HepG2 (cell line): ENCODE data around the gene NCAPD2. TPM values are rescaled to one million over a fixed set of nuclear protein-coding genes. Genes with fewer than 3 reads are reported as not detected.
A peak's percentile ranks its signal among the peaks of the same experiment; 100 is the strongest.

ENCODE experiments used
- ATAC-seq: fragments of 200-7000 bp; cut with Tn5 transposase; 3 replicates; pipeline ENCODE4 v1.9.1; 2020; ENCODE audit warnings: mild to moderate bottlenecking, moderate library complexity
- BruUV-seq: library from RNA; stranded (reverse); fragments of 400-500 nt; replicated peaks from 2 replicates; lab custom pipeline; 2021; lab: Mats Ljungman, UMichigan
- CTCF ChIA-PET: fragments of 300-600 bp; formaldehyde crosslinking; extraction: SDS; loops from one replicate; lab custom pipeline; 2021; ENCODE audit warnings: low total read pairs, inconsistent platforms, low intra/inter-chr PET ratio; lab: Yijun Ruan, JAX
- POLR2A ChIA-PET: fragments of 350-600 bp; sonication (Branson Sonifier 250); formaldehyde crosslinking; loops from one replicate; lab custom pipeline; 2020; ENCODE audit warnings: antibody characterized with exemption, inconsistent platforms; lab: Yijun Ruan, JAX
- DNase-seq: peaks from one replicate; pipeline ENCODE4 v3.0.0-alpha.2; 2015; ENCODE audit warnings: low spot score
- FAIRE-seq: peaks from 3 replicates; lab custom pipeline; 2011; peaks lifted over from hg19 to GRCh38; lab: Jason Lieb, UNC
- H2AFZ ChIP-seq: one replicate; pipeline ENCODE4 v1.6.1; 2011; ENCODE audit warnings: low read length, inconsistent platforms
- H3K27ac ChIP-seq: fragments of 300-600 bp; 3 replicates; pipeline ENCODE4 v1.8.0; 2011; ENCODE audit warnings: mixed run types, mild to moderate bottlenecking, mixed read lengths, low read length, inconsistent platforms; ENCODE audit not compliant: insufficient read depth; ENCODE audit errors: extremely low read length
- H3K27me3 ChIP-seq, 2 experiments: fragments of 200-600 bp in 1 of 2; 2 replicates in 1 of 2; 3 replicates in 1 of 2; pipeline versions ENCODE4 v1.6.0 to v1.8.0; 2011; ENCODE audit warnings: low read length in 2 of 2, mild to moderate bottlenecking in 2 of 2, moderate library complexity in 2 of 2, inconsistent platforms in 1 of 2; ENCODE audit not compliant: insufficient read depth in 2 of 2, control insufficient read depth in 1 of 2
- H3K36me3 ChIP-seq, 2 experiments: fragments of 200-600 bp in 1 of 2; replicated peaks in 1 of 2; 2 replicates in 1 of 2; 3 replicates in 1 of 2; pipeline versions ENCODE4 v1.5.1 to v1.8.0; 2011; ENCODE audit warnings: low read length in 2 of 2, inconsistent platforms in 1 of 2; ENCODE audit not compliant: insufficient read depth in 2 of 2, control insufficient read depth in 1 of 2
- H3K4me1 ChIP-seq: 2 replicates; pipeline ENCODE4 v1.5.1; 2012; ENCODE audit warnings: low read length, inconsistent platforms; ENCODE audit not compliant: insufficient read depth
- H3K4me2 ChIP-seq: 2 replicates; pipeline ENCODE4 v1.6.0; 2011; ENCODE audit warnings: low read depth, low read length, inconsistent platforms
- H3K4me3 ChIP-seq, 3 experiments: fragments of 200-600 bp in 1 of 3; sonication (generic), shearing (Covaris generic) in 1 of 3; replicated peaks in 1 of 3; 2 replicates each; pipeline ENCODE4 v1.5.1; 2011 to 2016; ENCODE audit warnings: low read length in 3 of 3, inconsistent platforms in 2 of 3, low read depth in 2 of 3, mild to moderate bottlenecking in 2 of 3, control low read depth in 1 of 3, mixed read lengths in 1 of 3; ENCODE audit not compliant: insufficient read depth in 1 of 3
- H3K79me2 ChIP-seq: one replicate; pipeline ENCODE4 v1.6.1; 2011; ENCODE audit warnings: low read length, inconsistent platforms; ENCODE audit not compliant: insufficient read depth
- H3K9ac ChIP-seq: 2 replicates; pipeline ENCODE4 v1.6.0; 2011; ENCODE audit warnings: mild to moderate bottlenecking, low read depth, low read length, inconsistent platforms; ENCODE audit not compliant: insufficient read depth
- H3K9me3 ChIP-seq: 2 replicates; pipeline ENCODE4 v1.5.1; 2012; ENCODE audit warnings: mild to moderate bottlenecking, low read length
- H4K20me1 ChIP-seq: 2 replicates; pipeline ENCODE4 v1.6.0; 2011; ENCODE audit warnings: inconsistent platforms, mild to moderate bottlenecking, low read length, moderate library complexity; ENCODE audit not compliant: insufficient read depth
- ARNT ChIP-seq: fragments of 450-650 bp; IDR thresholded peaks from 2 replicates; pipeline ENCODE4 v1.6.1; 2017
- HOXA7 ChIP-seq: sonication (generic); formaldehyde crosslinking; IDR thresholded peaks from 2 replicates; pipeline ENCODE4 v1.8.1; 2022; ENCODE audit warnings: mild to moderate bottlenecking, missing genetic modification reagents, moderate library complexity
- KLF16 ChIP-seq, 2 experiments: sonication (generic) in 1 of 2; formaldehyde crosslinking in 1 of 2; IDR thresholded peaks; 2 replicates each; pipeline versions ENCODE4 v1.6.1 to v1.8.0; 2016 to 2023; ENCODE audit warnings: missing genetic modification reagents in 2 of 2, missing compliant biosample characterization in 1 of 2
- PHF21A ChIP-seq: sonication (generic); formaldehyde crosslinking; IDR thresholded peaks from 2 replicates; pipeline ENCODE4 v1.5.0; 2020; ENCODE audit warnings: mild to moderate bottlenecking, missing genetic modification reagents
- POGZ ChIP-seq: sonication (generic); formaldehyde crosslinking; IDR thresholded peaks from 2 replicates; pipeline ENCODE4 v1.4.0; 2020; ENCODE audit warnings: mild to moderate bottlenecking, missing genetic modification reagents
- RAD21 ChIP-seq: fragments of 450-650 bp; formaldehyde crosslinking; IDR thresholded peaks from 2 replicates; pipeline ENCODE4 v1.5.0; 2020; ENCODE audit warnings: mild to moderate bottlenecking
- RBM22 ChIP-seq: fragments of 200-400 bp; formaldehyde crosslinking; optimal IDR thresholded peaks from 2 replicates; pipeline ENCODE3; 2017; ENCODE audit warnings: mild to moderate bottlenecking, low read length, moderate library complexity
- SALL2 ChIP-seq: sonication (generic); formaldehyde crosslinking; IDR thresholded peaks from 2 replicates; pipeline ENCODE4 v1.8.1; 2023; ENCODE audit warnings: mild to moderate bottlenecking, missing genetic modification reagents, inconsistent platforms
- TEAD2 ChIP-seq: sonication (generic); formaldehyde crosslinking; IDR thresholded peaks from 2 replicates; pipeline ENCODE4 v1.9.0; 2021; ENCODE audit warnings: missing genetic modification reagents
- ZFY ChIP-seq: sonication (generic); formaldehyde crosslinking; IDR thresholded peaks from 2 replicates; pipeline ENCODE4 v1.4.0; 2020; ENCODE audit warnings: missing genetic modification reagents
- ZNF138 ChIP-seq: sonication (generic); formaldehyde crosslinking; IDR thresholded peaks from 2 replicates; pipeline ENCODE4 v1.5.0; 2020; ENCODE audit warnings: mild to moderate bottlenecking, low read depth, missing genetic modification reagents
- ZNF337 ChIP-seq: sonication (generic); formaldehyde crosslinking; IDR thresholded peaks from 2 replicates; pipeline ENCODE4 v1.5.1; 2020; ENCODE audit warnings: missing genetic modification reagents, low read depth, mild to moderate bottlenecking, borderline replicate concordance
- ZNF354B ChIP-seq: sonication (generic); formaldehyde crosslinking; IDR thresholded peaks from 2 replicates; pipeline ENCODE4 v1.8.0; 2022; ENCODE audit warnings: mild to moderate bottlenecking, missing genetic modification reagents
- ZNF749 ChIP-seq: sonication (generic); formaldehyde crosslinking; IDR thresholded peaks from 2 replicates; pipeline ENCODE4 v1.8.0; 2022; ENCODE audit warnings: mild to moderate bottlenecking, missing genetic modification reagents, moderate library complexity, borderline replicate concordance
- ZNF83 ChIP-seq: sonication (generic); formaldehyde crosslinking; IDR thresholded peaks from 2 replicates; pipeline ENCODE4 v1.4.0; 2020; ENCODE audit warnings: missing genetic modification reagents, mild to moderate bottlenecking, borderline replicate concordance
- WGBS: methylation state at CpG from one replicate; pipeline ENCODE4 v1.1.6; 2017; ENCODE audit warnings: low lambda C conversion rate; 5-methylcytosine and 5-hydroxymethylcytosine counted together
- in situ Hi-C: cut with HindIII; loops from 2 replicates; pipeline ENCODE4 v1.10.0; 2017; ENCODE audit warnings: low pct_unique_long_range_greater_than_20kb; ENCODE audit not compliant: extremely low pct_ligation_motif_present
- intact Hi-C: fragments of 100-400 bp; cut with micrococcal nuclease; formaldehyde crosslinking; loops from one replicate; pipeline ENCODE4 v1.10.0; 2022; ENCODE audit not compliant: unreplicated experiment
- polyA plus RNA-seq, 8 experiments: library from polyadenylated mRNA; depleted of rRNA in 3 of 8; stranded (reverse) in 7 of 8; unstranded in 1 of 8; fragments of >200 nt; fragmentation: Illumina TruSeq in 4 of 8; extraction: Trizol in 4 of 8; gene quantifications; 2 replicates each; pipeline versions ENCODE4 v1.2.1 to v1.2.3, GENCODE V29; 2011 to 2016; ENCODE audit warnings: low read depth in 4 of 8, missing spikeins in 1 of 8, mixed read lengths in 1 of 8; ENCODE audit not compliant: insufficient read depth in 1 of 8
- total RNA-seq, 5 experiments: library from RNA; depleted of rRNA; stranded (reverse); fragments of >200 nt; fragmentation: Illumina TruSeq; extraction: Trizol; gene quantifications; 2 replicates each; pipeline ENCODE4 v1.2.3, GENCODE V29; 2016; ENCODE audit warnings: low read depth in 1 of 5
- TF ChIP-seq, protein P1 (sequence below): sonication (generic); formaldehyde crosslinking; IDR thresholded peaks from 2 replicates; pipeline ENCODE4 v1.4.0; 2020; ENCODE audit warnings: missing genetic modification reagents, borderline replicate concordance
- TF ChIP-seq, protein P2 (sequence below): IDR thresholded peaks from 2 replicates; pipeline ENCODE4 v1.6.1; 2012; ENCODE audit warnings: low read length, improper control_type of control experiment

Gene NCAPD2
- total and polyA plus RNA-seq, 2 of the 13 experiments (the other 11 are each of a cell fraction or from before 2014, with no cell fraction given) = 51.1 to 65.6 TPM

DNA sequence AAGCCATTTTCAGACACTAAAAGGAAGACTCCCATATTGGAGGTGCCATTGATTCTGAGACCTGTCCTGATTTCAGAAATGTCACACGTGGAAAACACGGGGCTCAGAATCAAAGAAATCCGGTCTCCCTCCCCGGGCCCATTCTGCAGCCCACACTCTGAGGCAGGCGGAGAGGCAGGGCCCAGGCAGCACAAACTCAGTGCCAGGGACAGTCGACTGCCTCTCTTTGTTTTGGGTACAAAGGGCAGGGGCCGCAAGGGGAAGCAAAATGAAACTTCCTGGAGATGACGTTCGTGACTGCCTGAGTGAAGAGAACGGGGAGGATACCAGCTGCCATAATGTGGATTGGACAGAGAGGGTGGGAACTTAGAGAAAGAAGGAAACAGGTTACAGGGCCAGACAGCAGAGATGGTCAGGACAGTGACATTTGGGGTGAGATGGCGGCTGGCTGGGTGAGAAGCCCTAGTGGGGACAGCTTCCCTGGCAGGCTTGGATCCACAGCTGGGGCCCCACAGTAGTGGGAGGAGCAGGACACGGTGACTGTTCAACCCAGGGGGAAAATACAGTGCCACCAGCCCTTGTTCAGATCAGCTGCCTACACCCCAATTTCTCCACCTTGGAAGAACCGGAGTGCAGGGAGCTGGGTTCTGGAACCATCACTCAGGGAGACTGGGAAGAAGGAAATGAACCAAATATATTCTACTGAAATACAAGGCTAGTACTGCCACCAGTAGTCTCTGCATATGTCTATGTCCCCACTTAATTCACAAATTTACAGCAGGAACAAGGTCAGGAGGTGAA, 48.5 kb downstream of the NCAPD2 start:
- peak overlapping the region; percentile 78 for H3K9ac ChIP-seq
- peak overlapping the region; percentile 23 to 67 (median 46); a peak in 5 of 6 replicates for H3K4me3 ChIP-seq
- in situ Hi-C loops = no loop called here
- FAIRE-seq (peak; percentile 90), ATAC-seq (peak; percentile 79), DNase-seq (peak; percentile 94)
- ChIA-PET POLR2A (interaction anchor here (0.7 to 7.3 kb wide), 16 partner anchors 8 to 331 kb away, joined by 3 to 108 read pairs (median 8); partner anchors contain the start of genes GAPDH, IFFO1, LTBR and MRPL51), CTCF (interaction anchor here (0.8 kb wide), 1 partner anchor 13 kb away, joined by 3 read pairs; the partner anchor contains the start of gene IFFO1)
- H3K4me2 ChIP-seq = peak overlapping the region; percentile 94
- no peak overlapping the region for H2AFZ ChIP-seq
- H3K4me1 ChIP-seq = peaks cover 37% of the 10 kb centered on the region
- intact Hi-C loops = no loop called here
- no peaks in the 10 kb centered on the region for H3K9me3 ChIP-seq
- H3K27ac ChIP-seq = peak overlapping the region; percentile 93
- peaks cover 3 to 25% of the 10 kb centered on the region in 2 experiments for H3K36me3 ChIP-seq
- no peaks in the 10 kb centered on the region for H3K79me2 ChIP-seq
- WGBS = 3% methylated on average over 13 of the region's 13 CpGs
- BruUV-seq = no TSS peak
- peaks cover 13% of the 10 kb centered on the region for H4K20me1 ChIP-seq
- H3K27me3 ChIP-seq = no peaks in the 10 kb centered on the region
- peak; percentile 81; the same call in 1 of the 2 replicates for TF ChIP-seq ZNF337 (CRISPR knock-in tag)
- no peak for TF ChIP-seq HOXA7 (CRISPR knock-in tag)
- no peak for TF ChIP-seq ARNT
- TF ChIP-seq ZNF354B (CRISPR knock-in tag) = no peak
- no peak; the same call in 1 of the 2 replicates for TF ChIP-seq ZNF749 (CRISPR knock-in tag)
- no peak for TF ChIP-seq RAD21 (CRISPR knock-in tag)
- TF ChIP-seq, protein P1, sequence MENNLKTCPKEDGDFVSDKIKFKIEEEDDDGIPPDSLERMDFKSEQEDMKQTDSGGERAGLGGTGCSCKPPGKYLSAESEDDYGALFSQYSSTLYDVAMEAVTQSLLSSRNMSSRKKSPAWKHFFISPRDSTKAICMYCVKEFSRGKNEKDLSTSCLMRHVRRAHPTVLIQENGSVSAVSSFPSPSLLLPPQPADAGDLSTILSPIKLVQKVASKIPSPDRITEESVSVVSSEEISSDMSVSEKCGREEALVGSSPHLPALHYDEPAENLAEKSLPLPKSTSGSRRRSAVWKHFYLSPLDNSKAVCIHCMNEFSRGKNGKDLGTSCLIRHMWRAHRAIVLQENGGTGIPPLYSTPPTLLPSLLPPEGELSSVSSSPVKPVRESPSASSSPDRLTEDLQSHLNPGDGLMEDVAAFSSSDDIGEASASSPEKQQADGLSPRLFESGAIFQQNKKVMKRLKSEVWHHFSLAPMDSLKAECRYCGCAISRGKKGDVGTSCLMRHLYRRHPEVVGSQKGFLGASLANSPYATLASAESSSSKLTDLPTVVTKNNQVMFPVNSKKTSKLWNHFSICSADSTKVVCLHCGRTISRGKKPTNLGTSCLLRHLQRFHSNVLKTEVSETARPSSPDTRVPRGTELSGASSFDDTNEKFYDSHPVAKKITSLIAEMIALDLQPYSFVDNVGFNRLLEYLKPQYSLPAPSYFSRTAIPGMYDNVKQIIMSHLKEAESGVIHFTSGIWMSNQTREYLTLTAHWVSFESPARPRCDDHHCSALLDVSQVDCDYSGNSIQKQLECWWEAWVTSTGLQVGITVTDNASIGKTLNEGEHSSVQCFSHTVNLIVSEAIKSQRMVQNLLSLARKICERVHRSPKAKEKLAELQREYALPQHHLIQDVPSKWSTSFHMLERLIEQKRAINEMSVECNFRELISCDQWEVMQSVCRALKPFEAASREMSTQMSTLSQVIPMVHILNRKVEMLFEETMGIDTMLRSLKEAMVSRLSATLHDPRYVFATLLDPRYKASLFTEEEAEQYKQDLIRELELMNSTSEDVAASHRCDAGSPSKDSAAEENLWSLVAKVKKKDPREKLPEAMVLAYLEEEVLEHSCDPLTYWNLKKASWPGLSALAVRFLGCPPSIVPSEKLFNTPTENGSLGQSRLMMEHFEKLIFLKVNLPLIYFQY (CRISPR knock-in tag) = peak; percentile 85; the same call in 1 of the 2 replicates
- TF ChIP-seq POGZ (CRISPR knock-in tag) = peak; percentile 58; the same call in 1 of the 2 replicates
- TF ChIP-seq SALL2 (CRISPR knock-in tag) = 0 out of 2 replicates have a peak, but pooled peaks have one; percentile 33
- TF ChIP-seq PHF21A (CRISPR knock-in tag) = peak; percentile 86
- no peak for TF ChIP-seq ZNF83 (CRISPR knock-in tag)
- no peak for TF ChIP-seq TEAD2 (CRISPR knock-in tag)
- TF ChIP-seq, protein P2, sequence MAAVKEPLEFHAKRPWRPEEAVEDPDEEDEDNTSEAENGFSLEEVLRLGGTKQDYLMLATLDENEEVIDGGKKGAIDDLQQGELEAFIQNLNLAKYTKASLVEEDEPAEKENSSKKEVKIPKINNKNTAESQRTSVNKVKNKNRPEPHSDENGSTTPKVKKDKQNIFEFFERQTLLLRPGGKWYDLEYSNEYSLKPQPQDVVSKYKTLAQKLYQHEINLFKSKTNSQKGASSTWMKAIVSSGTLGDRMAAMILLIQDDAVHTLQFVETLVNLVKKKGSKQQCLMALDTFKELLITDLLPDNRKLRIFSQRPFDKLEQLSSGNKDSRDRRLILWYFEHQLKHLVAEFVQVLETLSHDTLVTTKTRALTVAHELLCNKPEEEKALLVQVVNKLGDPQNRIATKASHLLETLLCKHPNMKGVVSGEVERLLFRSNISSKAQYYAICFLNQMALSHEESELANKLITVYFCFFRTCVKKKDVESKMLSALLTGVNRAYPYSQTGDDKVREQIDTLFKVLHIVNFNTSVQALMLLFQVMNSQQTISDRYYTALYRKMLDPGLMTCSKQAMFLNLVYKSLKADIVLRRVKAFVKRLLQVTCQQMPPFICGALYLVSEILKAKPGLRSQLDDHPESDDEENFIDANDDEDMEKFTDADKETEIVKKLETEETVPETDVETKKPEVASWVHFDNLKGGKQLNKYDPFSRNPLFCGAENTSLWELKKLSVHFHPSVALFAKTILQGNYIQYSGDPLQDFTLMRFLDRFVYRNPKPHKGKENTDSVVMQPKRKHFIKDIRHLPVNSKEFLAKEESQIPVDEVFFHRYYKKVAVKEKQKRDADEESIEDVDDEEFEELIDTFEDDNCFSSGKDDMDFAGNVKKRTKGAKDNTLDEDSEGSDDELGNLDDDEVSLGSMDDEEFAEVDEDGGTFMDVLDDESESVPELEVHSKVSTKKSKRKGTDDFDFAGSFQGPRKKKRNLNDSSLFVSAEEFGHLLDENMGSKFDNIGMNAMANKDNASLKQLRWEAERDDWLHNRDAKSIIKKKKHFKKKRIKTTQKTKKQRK = no peak
- no peak for TF ChIP-seq ZNF138 (CRISPR knock-in tag)
- peak in 1 of 2 experiments; percentile 41; a peak in 1 of 4 replicates for TF ChIP-seq KLF16 (CRISPR knock-in tag; IDR thresholded peaks at IDR 0.05)
- TF ChIP-seq RBM22 = peak; percentile 32
- peak; percentile 84 for TF ChIP-seq ZFY (CRISPR knock-in tag)
